M059J (cell line): ENCODE data around the gene STARD3. TPM values are rescaled to one million over a fixed set of nuclear protein-coding genes. Genes with fewer than 3 reads are reported as not detected.

Experiments used
- DNase-seq: peaks from one replicate; pipeline ENCODE4 v3.0.0-alpha.2; 2012; ENCODE audit warnings: low read depth
- total RNA-seq: library from RNA; depleted of rRNA; stranded (reverse); fragments of >200 nt; shearing (Covaris generic); gene quantifications from 2 replicates; pipeline ENCODE4 v1.2.3, GENCODE V29; 2014

The STARD3 gene
- total RNA-seq, 1 experiment from 2014 or later = 33.1 TPM

- peak; percentile 77 for DNase-seq
These were observed 15.2 kb upstream of the STARD3 start for GRCh38 chr17:39621523-39622379.

DNA sequence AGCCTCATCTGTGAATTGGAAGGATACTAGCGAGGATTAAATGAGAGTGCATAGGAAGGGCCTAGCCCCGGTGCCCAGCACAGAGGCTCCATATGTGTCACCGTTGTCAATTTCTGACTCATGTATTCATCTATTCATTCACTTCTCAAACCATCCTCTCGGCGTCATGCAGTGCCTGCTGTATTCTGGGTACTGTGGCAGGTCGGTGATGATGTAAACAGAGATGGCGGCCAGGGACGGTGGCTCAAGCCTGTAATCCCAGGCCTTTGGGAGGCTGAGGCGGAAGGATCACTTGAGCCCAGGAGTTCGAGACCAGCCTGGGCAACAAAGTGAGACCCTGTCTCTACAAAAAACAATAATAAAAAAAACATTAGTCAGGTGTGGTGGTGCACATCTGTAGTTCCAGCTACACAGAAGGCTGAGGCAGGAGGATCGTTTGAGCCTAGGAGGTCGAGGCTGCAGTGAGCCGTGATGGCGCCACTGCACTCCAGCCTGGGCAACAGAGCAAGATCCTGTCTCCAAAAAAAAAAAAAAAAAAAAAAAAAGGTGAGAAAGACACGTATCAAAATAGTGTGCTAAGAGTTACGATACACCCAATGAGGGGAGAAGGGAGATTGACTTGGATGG lies 14.5 kb upstream of the STARD3 start:
- DNase-seq = peak; percentile 51

- peak; percentile 63 for DNase-seq
These were observed 13.5 kb upstream of the STARD3 start for GRCh38 chr17:39623356-39623950.

DNA sequence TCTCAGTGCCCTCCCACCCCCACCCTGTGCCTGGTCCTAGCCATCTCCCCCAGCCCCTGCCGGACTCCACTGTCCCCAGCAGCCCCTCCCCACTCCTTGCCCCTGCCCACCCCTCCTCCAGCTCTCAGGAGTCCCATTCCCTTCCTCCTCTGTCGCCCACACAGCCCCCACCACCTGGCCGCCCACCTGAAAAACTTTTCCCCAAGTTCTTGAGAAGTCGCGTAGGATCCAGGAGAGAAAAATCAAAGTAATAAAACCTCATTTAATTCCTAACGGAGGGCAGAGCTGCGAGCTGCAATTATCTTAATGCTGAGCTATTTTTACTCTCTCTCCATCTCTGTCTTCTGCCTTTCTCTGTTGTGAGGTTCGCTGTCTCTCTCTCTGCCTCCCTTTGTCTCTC lies 12.6 kb upstream of the STARD3 start:
- DNase-seq = no peak

- no peak for DNase-seq
These were observed 11.7 kb upstream of the STARD3 start for GRCh38 chr17:39625198-39625785.

DNA sequence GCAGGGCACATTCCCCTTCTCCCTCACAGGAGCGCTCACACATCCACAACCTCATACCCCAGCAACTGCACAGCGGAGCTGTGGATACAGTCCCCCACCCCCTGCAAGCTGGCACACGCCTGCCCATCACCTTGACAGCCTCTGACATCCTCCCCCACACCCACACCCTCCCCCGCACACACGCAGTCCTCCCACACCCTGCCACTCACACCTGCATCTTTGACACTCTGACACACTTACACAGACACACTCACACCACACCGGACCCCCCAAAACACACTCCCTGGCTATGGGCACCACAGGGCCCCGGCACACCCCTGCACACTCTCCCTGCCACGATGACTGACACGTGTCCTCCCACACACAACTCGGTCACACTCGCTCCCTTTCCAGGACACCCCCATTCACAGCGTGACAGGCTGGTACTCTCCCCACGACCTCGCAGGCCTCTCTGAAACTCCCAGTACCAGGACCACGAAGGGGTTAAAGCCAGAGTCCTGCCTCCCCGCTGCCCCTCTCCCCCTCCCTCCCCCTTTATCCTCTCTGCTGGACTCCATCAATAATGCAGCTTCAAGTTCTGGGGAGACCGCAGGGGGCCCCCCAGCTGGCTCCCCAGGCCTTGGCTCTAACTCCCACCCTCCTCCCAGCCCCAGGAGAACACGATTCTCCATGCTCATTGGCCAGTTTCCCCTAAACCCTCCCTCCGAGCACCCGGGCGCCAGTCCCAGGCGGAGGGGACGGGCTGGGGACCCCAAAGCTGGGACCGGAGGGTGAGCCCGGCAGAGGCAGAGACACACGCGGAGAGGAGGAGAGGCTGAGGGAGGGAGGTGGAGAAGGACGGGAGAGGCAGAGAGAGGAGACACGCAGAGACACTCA lies 10.5 kb upstream of the STARD3 start, which contains the start of gene PPP1R1B:
TSS of gene PPP1R1B (plus strand) at position 782 of the 876 bp plus-strand sequence. CDS start 441 bp downstream, outside the sequence.
- DNase-seq = no peak

GRCh38 chr17:39627047-39627711 lies 9.8 kb upstream of the STARD3 start:
- DNase-seq = no peak

- no peak for DNase-seq
These were observed 9.0 kb upstream of the STARD3 start for GRCh38 chr17:39627712-39628516.

GRCh38 chr17:39628655-39629493 lies 8.1 kb upstream of the STARD3 start:
- DNase-seq = no peak

- no peak for DNase-seq
These were observed 7.5 kb upstream of the STARD3 start for GRCh38 chr17:39629494-39629880.

DNA sequence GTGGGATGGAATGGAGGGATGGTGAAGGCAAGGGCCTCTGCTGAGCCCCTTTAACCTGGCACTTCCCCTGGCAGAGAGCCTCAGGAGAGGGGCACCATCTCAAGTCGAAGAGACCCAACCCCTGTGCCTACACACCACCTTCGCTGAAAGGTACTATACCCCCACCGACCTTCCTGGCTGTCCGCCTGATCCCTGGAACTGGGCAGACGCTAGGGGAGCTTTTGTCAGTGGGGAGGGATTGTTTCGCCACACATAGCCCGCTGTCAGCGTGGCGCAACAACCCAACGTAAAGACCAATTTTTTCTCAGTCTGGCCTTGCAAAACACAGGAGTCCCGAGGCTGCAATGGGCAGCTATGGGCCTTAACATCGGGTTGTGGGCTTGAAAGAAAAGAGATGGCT lies 7.0 kb upstream of the STARD3 start:
- no peak for DNase-seq

DNA sequence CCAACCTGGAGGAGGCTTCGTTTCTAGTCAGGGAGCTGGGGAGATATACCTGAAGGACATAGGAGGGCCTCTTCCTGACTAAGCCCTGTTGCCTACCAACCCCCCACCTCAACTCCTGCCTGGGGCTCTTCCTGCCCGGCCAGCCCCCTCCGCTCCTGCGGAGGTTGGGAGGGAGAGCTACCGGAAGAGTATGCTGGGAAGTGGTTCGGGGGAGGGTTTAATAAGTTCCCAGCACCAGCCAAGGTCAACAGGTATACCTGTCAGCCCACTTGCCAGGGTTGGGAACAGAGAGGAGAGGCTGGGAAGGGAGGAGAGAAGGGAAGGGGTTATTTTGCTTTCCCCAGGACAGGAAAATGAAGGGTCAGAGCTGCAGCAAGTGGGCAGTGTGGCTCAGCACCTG lies 5.5 kb upstream of the STARD3 start:
- no peak for DNase-seq

- DNase-seq = no peak
These were observed 4.6 kb upstream of the STARD3 start for GRCh38 chr17:39632153-39632941.

- no peak for DNase-seq
These were observed 3.3 kb upstream of the STARD3 start for GRCh38 chr17:39633570-39634183.

DNA sequence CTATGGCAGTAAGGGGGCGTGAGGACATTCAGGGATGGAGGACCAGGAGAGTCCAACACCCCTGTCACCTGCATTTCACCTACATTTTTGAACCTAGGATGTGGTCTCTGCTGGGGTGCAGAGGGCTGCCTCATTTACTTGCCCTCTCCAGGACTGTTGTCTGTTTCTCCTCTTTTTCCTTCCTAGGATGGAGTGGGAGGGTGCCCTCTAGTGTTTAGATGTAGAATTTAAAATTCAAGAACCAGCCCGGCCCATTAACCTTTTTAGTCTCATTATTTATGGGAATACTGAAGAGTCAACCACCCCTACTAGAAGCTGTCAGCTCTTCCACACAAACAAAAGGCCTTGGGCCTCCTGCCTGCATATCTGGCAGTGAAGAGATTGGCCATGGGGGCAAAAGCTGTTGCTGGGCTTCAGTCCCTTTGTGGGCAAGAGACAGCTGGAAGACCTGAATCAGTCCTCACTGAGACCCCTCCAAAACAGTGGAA lies 2.5 kb upstream of the STARD3 start:
- peak; percentile 38 for DNase-seq

DNA sequence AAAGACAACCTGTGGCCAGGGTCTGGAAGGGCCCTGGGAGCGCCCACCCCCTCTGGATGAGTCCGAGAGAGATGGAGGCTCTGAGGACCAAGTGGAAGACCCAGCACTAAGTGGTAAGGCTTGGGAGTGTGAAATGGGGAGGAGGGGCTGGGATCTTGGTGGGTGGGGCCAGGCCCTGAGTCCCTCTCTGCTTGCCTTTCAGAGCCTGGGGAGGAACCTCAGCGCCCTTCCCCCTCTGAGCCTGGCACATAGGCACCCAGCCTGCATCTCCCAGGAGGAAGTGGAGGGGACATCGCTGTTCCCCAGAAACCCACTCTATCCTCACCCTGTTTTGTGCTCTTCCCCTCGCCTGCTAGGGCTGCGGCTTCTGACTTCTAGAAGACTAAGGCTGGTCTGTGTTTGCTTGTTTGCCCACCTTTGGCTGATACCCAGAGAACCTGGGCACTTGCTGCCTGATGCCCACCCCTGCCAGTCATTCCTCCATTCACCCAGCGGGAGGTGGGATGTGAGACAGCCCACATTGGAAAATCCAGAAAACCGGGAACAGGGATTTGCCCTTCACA lies 1.2 kb upstream of the STARD3 start:
- DNase-seq = no peak

DNA sequence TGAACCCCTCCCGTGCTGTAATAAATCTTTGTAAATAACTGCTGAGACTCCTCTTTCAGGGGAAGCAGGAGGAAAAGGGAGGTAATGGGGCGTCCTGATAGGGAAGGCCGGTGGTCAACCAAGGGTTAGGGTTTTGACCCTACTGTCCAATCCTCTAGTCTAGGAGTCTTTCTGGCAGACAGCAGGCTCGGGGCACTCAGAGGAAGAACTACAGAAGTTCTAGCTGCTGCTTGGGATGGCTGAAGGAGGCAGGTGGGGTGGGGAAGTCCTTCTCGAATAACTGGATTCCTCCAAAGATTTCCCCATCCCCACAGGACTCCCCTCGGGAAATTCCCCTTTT lies 387 bp upstream of the STARD3 start:
- DNase-seq = no peak
